GM23338 (cell line): ENCODE measurements around the gene KISS1. TPM values are rescaled to one million over a fixed set of nuclear protein-coding genes. Genes with fewer than 3 reads are reported as not detected.

Experiments
- ATAC-seq: fragments of 200-7000 bp; cut with Tn5 transposase; 3 replicates; pipeline ENCODE4 v1.9.1; 2020
- DNase-seq: peaks from one replicate; pipeline ENCODE4 v3.0.0-alpha.2; 2015; ENCODE audit warnings: low spot score
- H2AFZ ChIP-seq: fragments of 200-600 bp; sonication (generic); 2 replicates; pipeline ENCODE4 v1.8.0; 2016; ENCODE audit warnings: antibody characterized with exemption, mild to moderate bottlenecking, moderate library complexity
- H3F3A ChIP-seq: fragments of 200-600 bp; sonication (generic); replicated peaks from 2 replicates; pipeline ENCODE4 v1.8.0; 2017; ENCODE audit warnings: antibody characterized with exemption, mixed run types, low read depth
- H3K27ac ChIP-seq: fragments of 200-600 bp; sonication (generic); 2 replicates; pipeline ENCODE4 v1.6.1; 2016; ENCODE audit warnings: low read depth
- H3K27me3 ChIP-seq: fragments of 200-600 bp; sonication (generic); 2 replicates; pipeline ENCODE4 v1.8.0; 2016; ENCODE audit warnings: mild to moderate bottlenecking, mixed run types, moderate library complexity; ENCODE audit not compliant: insufficient read depth
- H3K36me3 ChIP-seq: fragments of 200-600 bp; sonication (generic); 2 replicates; pipeline ENCODE4 v1.8.0; 2016; ENCODE audit warnings: mild to moderate bottlenecking; ENCODE audit not compliant: insufficient read depth
- H3K4me1 ChIP-seq: fragments of 200-600 bp; sonication (generic); 2 replicates; pipeline ENCODE4 v1.8.0; 2016; ENCODE audit warnings: mild to moderate bottlenecking, moderate library complexity; ENCODE audit not compliant: insufficient read depth
- H3K4me2 ChIP-seq: fragments of 200-600 bp; sonication (generic); 2 replicates; pipeline ENCODE4 v1.7.1; 2017; ENCODE audit warnings: mixed run types
- H3K4me3 ChIP-seq: fragments of 200-600 bp; sonication (generic); 2 replicates; pipeline ENCODE4 v1.6.1; 2016; ENCODE audit warnings: mixed run types
- H3K79me2 ChIP-seq: fragments of 200-600 bp; sonication (generic); replicated peaks from 2 replicates; pipeline ENCODE4 v1.8.0; 2017; ENCODE audit warnings: mild to moderate bottlenecking; ENCODE audit not compliant: insufficient read depth
- H3K9me2 ChIP-seq: fragments of 200-600 bp; sonication (generic); 2 replicates; pipeline ENCODE4 v1.8.0; 2017; ENCODE audit not compliant: insufficient read depth
- H4K20me1 ChIP-seq: fragments of 200-600 bp; sonication (generic); replicated peaks from 2 replicates; pipeline ENCODE4 v1.8.0; 2017; ENCODE audit warnings: mild to moderate bottlenecking; ENCODE audit not compliant: insufficient read depth
- H3K27ac Mint-ChIP-seq: 2 replicates; pipeline ENCODE4 v1.8.0; 2020; ENCODE audit warnings: inconsistent platforms, mild to moderate bottlenecking, moderate library complexity, mixed read lengths
- H3K27me3 Mint-ChIP-seq: 3 replicates; pipeline ENCODE4 v1.8.0; 2022; ENCODE audit warnings: low read depth, mild to moderate bottlenecking, moderate library complexity, mixed read lengths, inconsistent platforms; ENCODE audit not compliant: insufficient read depth, poor library complexity
- H3K36me3 Mint-ChIP-seq: 3 replicates; pipeline ENCODE4 v1.8.0; 2021; ENCODE audit warnings: low read depth, mild to moderate bottlenecking, inconsistent platforms, moderate library complexity, mixed read lengths
- H3K4me1 Mint-ChIP-seq: 3 replicates; pipeline ENCODE4 v1.8.0; 2020; ENCODE audit warnings: mild to moderate bottlenecking, inconsistent platforms, mixed read lengths
- H3K4me3 Mint-ChIP-seq: 3 replicates; pipeline ENCODE4 v1.8.0; 2021; ENCODE audit warnings: moderate library complexity, mild to moderate bottlenecking, inconsistent platforms, mixed read lengths
- H3K9me3 Mint-ChIP-seq: 3 replicates; pipeline ENCODE4 v1.8.0; 2020; ENCODE audit warnings: moderate library complexity, mild to moderate bottlenecking, inconsistent platforms, mixed read lengths
- CREB1 ChIP-seq: fragments of 250-450 bp; sonication (Bioruptor Pico); IDR thresholded peaks from 2 replicates; pipeline ENCODE4 v1.5.0; 2020; ENCODE audit warnings: low read depth, mild to moderate bottlenecking, moderate library complexity
- EZH2phosphoT487 ChIP-seq: fragments of 200-600 bp; sonication (generic); IDR thresholded peaks from one replicate; pipeline ENCODE4 v1.8.1; 2018; ENCODE audit warnings: antibody characterized with exemption; ENCODE audit not compliant: unreplicated experiment
- JUNB ChIP-seq: IDR thresholded peaks from one replicate; pipeline ENCODE4 v1.6.1; 2016; ENCODE audit warnings: antibody characterized with exemption; ENCODE audit not compliant: unreplicated experiment
- polyA plus RNA-seq: library from polyadenylated mRNA; unstranded; fragments of >200 nt; fragmentation: Nextera tagmentation; extraction: Ambion mirVana; gene quantifications from 2 replicates; pipeline ENCODE4 v1.2.1, GENCODE V29; 2016
- total RNA-seq: library from RNA; depleted of rRNA; stranded (reverse); fragments of >200 nt; shearing (Covaris generic); gene quantifications from 2 replicates; pipeline ENCODE4 v1.2.3, GENCODE V29; 2014
- TF ChIP-seq, protein P1 (sequence below), 2 experiments: fragments of 200-600 bp in 1 of 2; sonication (generic) in 1 of 2; conservative IDR thresholded peaks; 2 replicates each; pipeline versions ENCODE4 v1.5.1 to v1.6.1; 2016 to 2017; ENCODE audit warnings: antibody characterized with exemption in 2 of 2, low read depth in 2 of 2, mild to moderate bottlenecking in 2 of 2, moderate library complexity in 1 of 2

The KISS1 gene
- total and polyA plus RNA-seq, 2 experiments from 2014 or later: not detected

DNA sequence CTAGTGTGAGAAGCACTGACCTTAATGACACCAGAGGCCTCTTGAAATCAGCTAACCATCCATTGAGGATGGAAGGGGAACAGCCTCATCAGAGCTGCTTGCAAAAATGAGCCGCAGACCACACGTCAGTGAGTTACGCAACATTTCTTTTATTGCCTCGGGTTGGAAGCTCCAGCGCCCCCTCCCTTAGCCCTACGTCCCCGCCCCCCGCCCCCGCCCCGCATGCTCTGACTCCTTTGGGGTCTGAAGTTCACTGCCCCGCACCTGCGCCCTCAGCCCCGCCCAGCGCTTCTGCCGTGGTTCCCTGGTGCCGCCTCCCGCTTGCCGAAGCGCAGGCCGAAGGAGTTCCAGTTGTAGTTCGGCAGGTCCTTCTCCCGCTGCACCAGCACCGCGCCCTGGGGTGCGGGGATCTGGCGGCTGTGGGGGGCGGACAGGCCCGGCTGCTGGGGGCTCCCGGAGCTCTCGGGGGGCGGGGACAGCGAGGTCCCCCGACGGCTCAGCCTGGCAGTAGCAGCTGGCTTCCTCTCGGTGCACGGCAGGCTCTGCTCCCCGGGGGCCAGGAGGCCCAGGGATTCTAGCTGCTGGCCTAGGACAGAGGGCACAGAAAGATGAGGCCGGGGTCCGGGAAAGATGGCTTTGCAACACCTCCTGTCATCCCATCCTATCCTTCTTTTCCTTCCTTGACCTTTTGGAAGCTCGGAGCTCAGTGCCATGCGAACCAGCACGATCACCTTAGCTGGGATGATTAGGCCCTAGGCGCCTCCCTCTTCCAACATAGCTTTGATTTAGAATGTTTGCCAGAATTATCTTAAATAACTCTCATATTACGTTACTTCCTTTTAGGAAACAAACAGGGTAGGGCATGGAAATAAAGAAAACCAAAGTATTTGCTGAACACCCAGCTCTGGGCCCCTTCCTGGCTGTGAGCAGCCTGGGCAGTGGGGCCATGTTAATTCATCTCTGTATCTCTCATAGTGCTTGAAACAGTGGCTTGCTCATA, 5.8 kb downstream of the KISS1 start:
- DNase-seq: peak; percentile 73
- peak overlapping the region; percentile 96; the same call in 1 of the 2 replicates for H2AFZ ChIP-seq
- H3K79me2 ChIP-seq: no peaks in the 10 kb centered on the region
- H3K4me2 ChIP-seq: peak overlapping the region; percentile 88
- H3K27me3 Mint-ChIP-seq: peaks cover 13% of the 10 kb centered on the region
- no peaks in the 10 kb centered on the region for H3K36me3 ChIP-seq
- H4K20me1 ChIP-seq: no peaks in the 10 kb centered on the region
- TF ChIP-seq, protein P1, sequence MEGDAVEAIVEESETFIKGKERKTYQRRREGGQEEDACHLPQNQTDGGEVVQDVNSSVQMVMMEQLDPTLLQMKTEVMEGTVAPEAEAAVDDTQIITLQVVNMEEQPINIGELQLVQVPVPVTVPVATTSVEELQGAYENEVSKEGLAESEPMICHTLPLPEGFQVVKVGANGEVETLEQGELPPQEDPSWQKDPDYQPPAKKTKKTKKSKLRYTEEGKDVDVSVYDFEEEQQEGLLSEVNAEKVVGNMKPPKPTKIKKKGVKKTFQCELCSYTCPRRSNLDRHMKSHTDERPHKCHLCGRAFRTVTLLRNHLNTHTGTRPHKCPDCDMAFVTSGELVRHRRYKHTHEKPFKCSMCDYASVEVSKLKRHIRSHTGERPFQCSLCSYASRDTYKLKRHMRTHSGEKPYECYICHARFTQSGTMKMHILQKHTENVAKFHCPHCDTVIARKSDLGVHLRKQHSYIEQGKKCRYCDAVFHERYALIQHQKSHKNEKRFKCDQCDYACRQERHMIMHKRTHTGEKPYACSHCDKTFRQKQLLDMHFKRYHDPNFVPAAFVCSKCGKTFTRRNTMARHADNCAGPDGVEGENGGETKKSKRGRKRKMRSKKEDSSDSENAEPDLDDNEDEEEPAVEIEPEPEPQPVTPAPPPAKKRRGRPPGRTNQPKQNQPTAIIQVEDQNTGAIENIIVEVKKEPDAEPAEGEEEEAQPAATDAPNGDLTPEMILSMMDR (conservative IDR thresholded peaks at IDR 0.05; ENCODE audit: low read depth in 2 of 2): 0 out of 4 replicates have a peak, but pooled peaks of 1 of the 2 experiments have one; percentile 0
- no peak for TF ChIP-seq JUNB
- peak overlapping the region; percentile 72 for H3K4me3 ChIP-seq
- H3K27ac Mint-ChIP-seq: no peak overlapping the region
- H3K9me3 Mint-ChIP-seq: no peaks in the 10 kb centered on the region; the same call in 2 of the 3 replicates
- H3K4me3 Mint-ChIP-seq: peak overlapping the region; percentile 60
- H3K4me1 Mint-ChIP-seq: peaks cover 10% of the 10 kb centered on the region
- H3K4me1 ChIP-seq: peaks cover 7% of the 10 kb centered on the region
- H3K27me3 ChIP-seq: peaks cover 29% of the 10 kb centered on the region; the same call in 1 of the 2 replicates
- ATAC-seq: peak; percentile 82
- no peak overlapping the region for H3K27ac ChIP-seq
- no peaks in the 10 kb centered on the region for H3K9me2 ChIP-seq
- no peaks in the 10 kb centered on the region for H3K36me3 Mint-ChIP-seq
- H3F3A ChIP-seq: no peaks in the 10 kb centered on the region

DNA sequence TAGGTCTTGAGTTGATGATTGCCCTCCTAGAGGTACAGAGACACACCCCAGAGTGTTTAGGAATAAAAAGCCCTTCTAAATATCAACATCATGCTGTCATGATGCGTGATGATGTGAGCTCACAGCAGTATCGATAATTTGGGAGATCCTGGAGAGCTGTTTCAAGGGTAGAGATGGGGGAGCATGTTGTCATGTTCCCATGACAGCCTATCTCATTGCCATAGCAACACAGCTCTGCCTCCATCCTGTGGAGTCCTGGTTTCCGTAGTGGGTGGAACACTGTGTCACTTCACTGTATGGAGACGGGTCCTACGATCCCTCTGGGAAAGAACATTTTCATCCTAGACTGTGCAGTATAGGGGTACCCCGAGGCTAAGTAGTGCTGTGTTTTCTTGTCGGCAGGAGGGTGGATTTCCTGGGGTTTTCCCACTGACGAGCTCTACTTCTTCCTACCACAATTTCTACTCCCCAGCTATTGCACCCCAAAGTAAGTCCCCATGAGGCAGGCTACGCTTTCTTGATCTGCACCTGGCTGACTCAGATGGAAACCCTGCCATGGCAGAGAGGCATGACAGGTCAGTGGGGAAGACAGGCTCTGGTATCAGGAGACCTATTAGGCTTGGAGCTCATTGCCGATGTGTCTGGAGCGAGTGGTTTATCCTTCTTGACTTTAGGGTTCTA, 7.2 kb downstream of the KISS1 start:
- Histone ChIP-seq H3K27me3 (peaks cover 29% of the 10 kb centered on the region; the same call in 1 of the 2 replicates), H3K4me3 (no peak overlapping the region), H4K20me1 (no peaks in the 10 kb centered on the region), H3K36me3 (no peaks in the 10 kb centered on the region), H3F3A (no peaks in the 10 kb centered on the region), H2AFZ (no peak overlapping the region), H3K79me2 (no peaks in the 10 kb centered on the region), H3K27ac (no peak overlapping the region), H3K4me1 (peaks cover 7% of the 10 kb centered on the region), H3K9me2 (no peaks in the 10 kb centered on the region), H3K4me2 (no peak overlapping the region)
- Mint-ChIP-seq H3K9me3 (no peaks in the 10 kb centered on the region), H3K4me3 (no peak overlapping the region), H3K36me3 (no peaks in the 10 kb centered on the region), H3K27ac (no peak overlapping the region), H3K4me1 (peaks cover 10% of the 10 kb centered on the region), H3K27me3 (peaks cover 13% of the 10 kb centered on the region)
- no peak for DNase-seq
- TF ChIP-seq CREB1 (CRISPR knock-in tag): no peak
- no peak for ATAC-seq

DNA sequence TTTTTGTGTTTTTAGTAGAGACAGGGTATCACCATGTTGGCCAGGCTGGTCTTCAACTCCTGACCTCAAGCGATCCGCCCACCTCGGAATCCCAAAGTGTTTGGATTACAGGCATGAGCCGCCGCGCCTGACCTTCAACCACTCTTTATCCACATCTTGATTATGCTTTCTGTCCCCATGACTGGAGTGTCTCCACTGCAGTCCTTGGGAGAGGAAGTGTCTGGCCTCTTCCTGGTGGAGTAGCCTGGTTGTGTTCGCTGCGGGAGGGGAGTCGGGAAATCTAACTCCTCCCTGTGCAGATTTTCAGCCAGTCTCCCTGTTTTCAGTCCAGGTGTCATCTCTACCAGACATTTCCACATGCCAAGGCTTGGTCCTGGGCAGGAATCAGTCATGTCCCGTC, 9.7 kb downstream of the KISS1 start:
- Mint-ChIP-seq H3K4me1 (peaks cover 10% of the 10 kb centered on the region), H3K36me3 (no peaks in the 10 kb centered on the region), H3K4me3 (no peak overlapping the region), H3K27me3 (peaks cover 13% of the 10 kb centered on the region), H3K9me3 (no peaks in the 10 kb centered on the region), H3K27ac (no peak overlapping the region)
- Histone ChIP-seq H3K27me3 (peaks cover 25% of the 10 kb centered on the region; the same call in 1 of the 2 replicates), H3F3A (no peaks in the 10 kb centered on the region), H3K9me2 (no peaks in the 10 kb centered on the region), H3K4me2 (no peak overlapping the region), H3K79me2 (no peaks in the 10 kb centered on the region), H3K4me1 (peaks cover 7% of the 10 kb centered on the region), H2AFZ (no peak overlapping the region), H3K4me3 (no peak overlapping the region), H3K36me3 (no peaks in the 10 kb centered on the region), H3K27ac (no peak overlapping the region), H4K20me1 (no peaks in the 10 kb centered on the region)
- ATAC-seq: no peak
- no peak for TF ChIP-seq EZH2phosphoT487
- DNase-seq: no peak
